ENCODE data around the gene MAP4K5.
"Not testable (repeated sequence)": the region's sequence is repeated elsewhere in the genome, so short reads cannot be mapped to it uniquely, and the experiment has no call there.

- TF ChIP-seq CTCF (IDR thresholded peaks at IDR 0.05); MAX (CRISPR knock-in tag; IDR thresholded peaks at IDR 0.05); NR3C1 (CRISPR knock-in tag; conservative IDR thresholded peaks at IDR 0.05; ENCODE audit: low read depth); GABPB1 (CRISPR knock-in tag; IDR thresholded peaks at IDR 0.05); ATF1 (CRISPR knock-in tag; IDR thresholded peaks at IDR 0.05); ATF2 (CRISPR knock-in tag; IDR thresholded peaks at IDR 0.05; ENCODE audit: borderline replicate concordance, low read depth): not testable (repeated sequence)
These were observed 25.3 kb downstream of the MAP4K5 start for GRCh38 chr14:50507078-50507477.
